ENCODE measurements around the gene EML1. TPM values are rescaled to one million over a fixed set of nuclear protein-coding genes. Genes with fewer than 3 reads are reported as not detected.
"Not testable (repeated sequence)": the region's sequence is repeated elsewhere in the genome, so short reads cannot be mapped to it uniquely, and the experiment has no call there.

Gene EML1
- total RNA-seq, 2 donors from 2014 or later: 55.1 to 66.5 TPM

GRCh38 chr14:99947695-99948094, 154.5 kb downstream of the EML1 start:
- H3K27me3 ChIP-seq (replicated peaks; ENCODE audit: insufficient read depth): no peaks in the 10 kb centered on the region
- ATAC-seq (ENCODE audit: insufficient number of reproducible peaks, low FRiP score, low read depth): no peak
- peaks cover 6% of the 10 kb centered on the region for H3K36me3 ChIP-seq
- no peak overlapping the region for H3K4me3 ChIP-seq
- no peak overlapping the region for H3K27ac ChIP-seq
- DNase-seq (ENCODE audit: low spot score): no peak
- peaks cover 0 to 2% of the 10 kb centered on the region in 2 donors for H3K4me1 ChIP-seq (ENCODE audit: control insufficient read depth in 1 of 2, low read depth in 2 of 2)
- no peaks in the 10 kb centered on the region for H3K9me3 ChIP-seq
- TF ChIP-seq CTCF (IDR thresholded peaks at IDR 0.05): no peak

- H3K27ac ChIP-seq; H3K4me1 ChIP-seq (ENCODE audit: control insufficient read depth in 1 of 2, low read depth in 2 of 2); H3K9me3 ChIP-seq; H3K36me3 ChIP-seq; ATAC-seq (ENCODE audit: insufficient number of reproducible peaks, low FRiP score, low read depth); H3K4me3 ChIP-seq; H3K27me3 ChIP-seq (replicated peaks; ENCODE audit: insufficient read depth); DNase-seq (ENCODE audit: low spot score): not testable (repeated sequence)
Observed at GRCh38 chr14:99949011-99949732, 156.0 kb downstream of the EML1 start.

- no peaks in the 10 kb centered on the region for H3K27me3 ChIP-seq (replicated peaks; ENCODE audit: insufficient read depth)
- peaks cover 0 to 2% of the 10 kb centered on the region in 2 donors for H3K4me1 ChIP-seq (ENCODE audit: control insufficient read depth in 1 of 2, low read depth in 2 of 2)
- H3K4me3 ChIP-seq: no peak overlapping the region
- DNase-seq (ENCODE audit: low spot score): no peak
- no peak for ATAC-seq (ENCODE audit: insufficient number of reproducible peaks, low FRiP score, low read depth)
- H3K27ac ChIP-seq: no peak overlapping the region
- TF ChIP-seq CTCF (IDR thresholded peaks at IDR 0.05): no peak
- H3K36me3 ChIP-seq: no peaks in the 10 kb centered on the region
- no peaks in the 10 kb centered on the region for H3K9me3 ChIP-seq
Observed at GRCh38 chr14:99950181-99950580, 157.0 kb downstream of the EML1 start.

- Histone ChIP-seq H3K27ac (no peak overlapping the region), H3K4me3 (no peak overlapping the region), H3K4me1 (ENCODE audit: control insufficient read depth in 1 of 2, low read depth in 2 of 2) (peaks cover 0 to 2% of the 10 kb centered on the region in 2 donors), H3K36me3 (no peaks in the 10 kb centered on the region), H3K27me3 (replicated peaks; ENCODE audit: insufficient read depth) (no peaks in the 10 kb centered on the region), H3K9me3 (no peaks in the 10 kb centered on the region)
- DNase-seq (ENCODE audit: low spot score) (no peak), ATAC-seq (ENCODE audit: insufficient number of reproducible peaks, low FRiP score, low read depth) (no peak)
- TF ChIP-seq CTCF (IDR thresholded peaks at IDR 0.05): no peak
Observed at GRCh38 chr14:99951085-99951484, 157.9 kb downstream of the EML1 start.

GRCh38 chr14:99952039-99952438, 158.8 kb downstream of the EML1 start:
- H3K9me3 ChIP-seq: no peaks in the 10 kb centered on the region
- no peak for ATAC-seq (ENCODE audit: insufficient number of reproducible peaks, low FRiP score, low read depth)
- no peak for DNase-seq (ENCODE audit: low spot score)

More at GRCh38 chr14:99952039-99952438, 158.8 kb downstream of the EML1 start:
- no peak for TF ChIP-seq CTCF (IDR thresholded peaks at IDR 0.05)
- Histone ChIP-seq H3K27me3 (replicated peaks; ENCODE audit: insufficient read depth) (no peaks in the 10 kb centered on the region), H3K36me3 (no peaks in the 10 kb centered on the region), H3K27ac (no peak overlapping the region), H3K4me1 (ENCODE audit: control insufficient read depth in 1 of 2, low read depth in 2 of 2) (no peaks in the 10 kb centered on the region), H3K4me3 (no peak overlapping the region)

Data from thoracic aorta (tissue), 2 donors.